GM19372 (cell line): Measurements from ENCODE around the gene MCTP1.

ENCODE experiments used
- ATAC-seq: cut with Tn5 transposase; IDR thresholded peaks from one replicate; pipeline ENCODE4 v1.9.1; 2021; ENCODE audit warnings: mild to moderate bottlenecking, low read depth, moderate library complexity; ENCODE audit not compliant: unreplicated experiment

Gene MCTP1

DNA sequence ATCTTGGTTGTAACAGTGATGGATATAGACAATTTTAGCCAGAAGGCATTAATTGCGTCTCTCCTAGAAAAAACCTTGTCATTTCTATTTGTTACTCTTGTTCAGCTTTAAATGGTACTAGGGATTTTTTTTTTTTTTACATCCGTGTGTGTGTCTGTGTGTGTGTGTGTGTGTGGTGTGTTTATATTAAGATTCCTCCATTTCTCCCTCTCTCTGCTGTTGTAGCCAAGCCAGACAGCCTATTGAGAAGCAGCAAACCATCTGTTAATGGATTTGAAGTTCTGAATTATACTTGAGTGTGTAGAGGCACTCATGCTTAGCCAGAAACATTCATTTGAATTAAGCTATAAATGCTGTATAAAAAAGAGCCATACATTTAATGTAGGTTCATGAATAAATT is 594.1 kb downstream of the MCTP1 start:
- no peak for ATAC-seq

GRCh38 chr5:94689908-94690307 is 595.0 kb downstream of the MCTP1 start:
- ATAC-seq = no peak

DNA sequence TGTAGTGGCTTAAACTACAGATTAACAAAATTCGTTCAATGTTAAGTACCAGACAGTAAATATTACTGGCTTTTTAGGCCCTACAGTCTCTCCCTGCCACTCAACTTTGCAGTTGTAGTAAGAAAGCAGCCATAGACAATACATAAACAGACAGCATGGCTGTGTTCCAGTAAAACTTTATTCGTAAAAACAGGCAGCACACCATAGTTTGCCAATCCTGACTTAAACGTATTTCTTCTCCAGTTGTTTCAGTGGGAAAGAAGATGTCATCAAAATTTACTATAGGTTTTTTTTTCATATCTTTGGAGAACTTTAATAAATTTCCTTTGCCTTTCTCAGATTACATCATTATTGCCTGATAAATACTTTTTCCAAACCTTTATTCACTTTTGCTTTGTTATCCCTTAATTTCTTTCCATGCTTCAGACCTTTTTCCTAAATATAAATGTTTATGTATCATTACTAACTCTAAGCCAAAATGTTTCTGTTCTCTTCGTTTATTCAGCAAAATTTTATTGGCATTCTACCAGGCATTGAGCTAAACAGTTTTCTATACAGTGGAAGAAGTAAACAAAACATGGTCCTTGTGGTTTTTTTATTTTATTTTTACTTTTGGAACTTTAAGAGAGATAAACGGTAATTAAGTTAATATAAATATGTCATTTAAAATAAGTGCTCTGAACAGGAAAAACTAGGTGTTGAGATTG is 601.9 kb downstream of the MCTP1 start:
- no peak for ATAC-seq

DNA sequence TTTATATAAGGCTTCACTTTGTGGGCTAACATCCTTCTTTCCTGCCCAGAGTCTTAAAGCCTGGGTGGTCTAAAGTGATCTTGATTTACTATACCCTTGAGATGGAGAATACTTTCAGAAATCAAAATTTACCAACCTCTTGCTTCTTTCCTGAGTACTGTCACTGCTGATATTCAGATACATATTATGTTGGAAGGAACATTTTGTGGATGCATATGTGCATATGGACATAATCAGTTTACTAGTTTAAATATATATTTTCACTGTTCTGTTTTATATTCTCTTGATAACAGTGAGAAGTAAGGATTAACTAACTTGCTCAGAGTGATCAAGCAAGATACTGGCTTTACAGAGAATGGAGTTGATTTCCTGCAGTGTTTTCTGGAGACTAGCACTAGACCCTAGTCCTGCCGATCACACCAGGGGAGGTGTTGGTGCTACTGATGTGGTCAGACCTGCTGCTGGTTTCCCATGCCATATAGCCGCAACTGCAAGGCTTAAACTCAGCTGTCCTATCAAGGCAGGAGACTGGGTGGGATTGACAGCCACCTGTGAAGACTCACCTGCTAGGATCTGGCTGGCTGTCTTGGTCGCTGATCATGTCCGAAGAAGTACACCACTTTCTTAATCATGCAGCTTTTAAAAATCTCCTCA is 608.8 kb downstream of the MCTP1 start:
- ATAC-seq = no peak

- no peak for ATAC-seq
Measured at GRCh38 chr5:94674490-94675382, 610.2 kb downstream of the MCTP1 start.

- ATAC-seq = no peak
Measured at GRCh38 chr5:94672746-94673145, 612.1 kb downstream of the MCTP1 start.

DNA sequence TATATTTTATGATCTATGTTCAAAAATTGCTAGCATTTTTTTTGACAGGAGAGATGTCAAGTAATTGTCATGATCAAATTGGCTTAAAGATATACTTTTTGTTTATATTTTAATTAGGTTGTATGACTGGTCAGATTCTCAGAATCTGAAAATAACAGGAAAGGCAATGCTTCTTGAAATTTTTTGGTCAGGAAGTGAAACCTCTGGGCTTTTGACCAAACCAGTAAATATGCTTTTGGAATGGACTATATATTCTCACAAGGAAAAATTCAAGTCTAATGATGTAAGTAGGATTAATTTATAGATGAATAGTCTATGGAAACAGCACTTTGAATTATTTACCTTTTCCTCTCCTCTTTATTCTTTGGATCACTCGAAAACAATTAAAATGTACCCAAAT is 614.2 kb downstream of the MCTP1 start:
- ATAC-seq = no peak

GRCh38 chr5:94667937-94668336 is 617.0 kb downstream of the MCTP1 start:
- ATAC-seq = no peak

DNA sequence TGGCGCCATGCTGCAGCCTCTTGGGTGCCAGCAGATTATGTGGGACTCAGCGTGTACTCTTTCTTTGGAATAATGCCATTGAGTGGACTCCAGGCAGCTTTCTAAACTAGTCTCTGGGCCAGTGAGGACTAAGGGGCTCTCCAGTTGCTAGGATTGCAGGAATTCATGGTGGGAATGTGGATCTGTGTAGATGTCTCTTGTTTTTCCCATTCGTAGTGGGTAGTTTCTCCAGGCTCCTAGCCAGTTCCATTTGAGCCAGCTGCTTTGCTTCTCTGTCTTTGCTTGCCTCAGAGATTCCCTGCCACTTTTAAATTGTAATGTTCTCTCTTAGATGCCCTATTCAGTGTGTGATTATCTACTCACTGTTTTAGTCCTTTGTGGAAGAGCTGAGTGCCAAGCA is 623.8 kb downstream of the MCTP1 start:
- no peak for ATAC-seq

DNA sequence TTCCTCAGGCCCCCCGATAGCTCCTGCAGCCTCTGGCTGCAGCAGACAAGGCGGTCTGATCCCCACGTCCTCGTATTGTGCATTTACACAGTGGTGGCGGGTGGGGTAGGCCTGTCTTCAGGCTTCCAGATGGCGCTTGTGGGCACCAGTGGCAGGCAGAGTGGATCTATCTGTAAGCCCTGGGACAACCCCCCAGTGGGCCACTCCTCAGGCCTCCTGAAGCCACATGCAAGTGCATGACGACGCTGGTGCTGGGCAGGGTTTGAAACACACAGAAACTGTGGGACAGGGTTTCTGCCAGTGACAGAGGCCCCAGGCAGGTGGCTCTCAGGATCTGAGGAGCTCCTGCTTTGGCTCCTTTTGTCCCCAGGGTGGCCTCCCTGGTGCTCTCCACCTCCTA is 624.4 kb downstream of the MCTP1 start:
- no peak for ATAC-seq

GRCh38 chr5:94658272-94658671 is 626.6 kb downstream of the MCTP1 start:
- no peak for ATAC-seq
